Inflammatory macrophage treated with lipopolysaccharide for 1 hour (primary cell): Measurements from ENCODE around the gene TMEM94.

Source experiments
- DNase-seq, 2 donors: peaks; one replicate each; pipeline ENCODE4 v3.0.0-alpha.2; 2020 to 2022

Gene TMEM94

DNA sequence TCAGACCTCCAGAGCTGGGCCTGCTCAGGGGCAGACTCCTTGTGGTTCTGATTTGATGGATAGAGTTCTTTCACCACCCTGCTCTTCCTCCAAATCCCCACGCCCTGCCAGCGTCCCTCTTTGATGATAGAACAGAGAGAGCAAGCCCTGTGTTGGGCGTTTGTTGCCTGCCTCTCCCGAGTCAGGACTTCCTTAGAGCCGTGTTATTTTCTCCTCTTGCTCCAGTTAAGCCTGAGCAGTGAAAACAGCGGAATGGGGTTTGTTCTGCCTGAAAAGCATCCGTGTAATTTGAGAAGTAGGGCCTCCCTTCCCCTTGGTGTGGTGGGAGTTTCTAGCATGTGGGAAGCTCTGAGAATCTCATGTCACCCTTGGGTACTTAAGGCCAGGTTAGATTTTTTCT is 22.1 kb downstream of the TMEM94 start:
- no peak for DNase-seq

- no peak for DNase-seq
Measured at GRCh38 chr17:75480281-75480680, 23.8 kb downstream of the TMEM94 start.

- no peak for DNase-seq
Measured at GRCh38 chr17:75481194-75482068, 25.0 kb downstream of the TMEM94 start.

- no peak for DNase-seq
Measured at GRCh38 chr17:75482098-75482942, 25.9 kb downstream of the TMEM94 start.

GRCh38 chr17:75485688-75486087 is 29.3 kb downstream of the TMEM94 start:
- no peak for DNase-seq

DNA sequence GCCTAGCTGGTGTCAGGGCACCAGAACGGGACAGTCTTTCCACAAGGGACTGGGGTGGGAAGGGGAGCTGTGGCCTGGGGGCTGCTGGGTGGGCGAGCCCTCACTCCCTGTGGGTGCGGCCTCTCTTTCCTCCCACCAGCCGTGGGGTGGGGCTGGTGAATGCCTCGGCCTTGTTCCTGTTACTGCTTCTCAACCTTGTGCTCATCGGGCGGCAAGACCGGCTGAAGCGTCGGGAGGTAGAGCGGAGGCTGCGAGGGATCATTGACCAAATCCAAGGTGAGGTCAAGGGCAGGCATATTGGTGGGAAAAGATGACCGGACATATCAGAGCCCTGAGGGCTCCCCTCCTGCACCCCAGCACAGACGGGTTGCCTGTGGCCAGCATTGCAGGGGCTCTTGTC is 29.7 kb downstream of the TMEM94 start:
- no peak for DNase-seq

DNA sequence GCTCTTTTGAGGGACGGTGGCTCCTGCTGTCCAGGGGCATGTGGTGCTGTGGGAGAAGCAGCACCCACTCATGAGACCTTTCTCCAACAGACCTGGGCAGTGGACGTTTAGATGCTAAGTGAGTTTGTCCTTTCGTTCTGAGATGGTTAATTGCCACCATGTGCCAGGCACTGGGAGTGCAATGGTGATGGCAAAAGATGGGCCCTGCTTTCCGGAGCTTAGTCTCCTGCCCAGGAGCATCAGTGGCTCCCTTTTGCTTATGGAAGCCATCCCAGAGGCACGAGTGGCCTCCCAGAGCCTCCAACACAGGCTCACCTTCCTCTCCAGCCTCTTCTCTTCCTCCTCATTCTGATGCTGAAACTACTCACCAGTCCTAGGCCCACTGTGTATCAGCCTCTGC is 30.5 kb downstream of the TMEM94 start:
- no peak for DNase-seq

GRCh38 chr17:75487351-75488070 is 31.1 kb downstream of the TMEM94 start:
- DNase-seq: peak; percentile 59

DNA sequence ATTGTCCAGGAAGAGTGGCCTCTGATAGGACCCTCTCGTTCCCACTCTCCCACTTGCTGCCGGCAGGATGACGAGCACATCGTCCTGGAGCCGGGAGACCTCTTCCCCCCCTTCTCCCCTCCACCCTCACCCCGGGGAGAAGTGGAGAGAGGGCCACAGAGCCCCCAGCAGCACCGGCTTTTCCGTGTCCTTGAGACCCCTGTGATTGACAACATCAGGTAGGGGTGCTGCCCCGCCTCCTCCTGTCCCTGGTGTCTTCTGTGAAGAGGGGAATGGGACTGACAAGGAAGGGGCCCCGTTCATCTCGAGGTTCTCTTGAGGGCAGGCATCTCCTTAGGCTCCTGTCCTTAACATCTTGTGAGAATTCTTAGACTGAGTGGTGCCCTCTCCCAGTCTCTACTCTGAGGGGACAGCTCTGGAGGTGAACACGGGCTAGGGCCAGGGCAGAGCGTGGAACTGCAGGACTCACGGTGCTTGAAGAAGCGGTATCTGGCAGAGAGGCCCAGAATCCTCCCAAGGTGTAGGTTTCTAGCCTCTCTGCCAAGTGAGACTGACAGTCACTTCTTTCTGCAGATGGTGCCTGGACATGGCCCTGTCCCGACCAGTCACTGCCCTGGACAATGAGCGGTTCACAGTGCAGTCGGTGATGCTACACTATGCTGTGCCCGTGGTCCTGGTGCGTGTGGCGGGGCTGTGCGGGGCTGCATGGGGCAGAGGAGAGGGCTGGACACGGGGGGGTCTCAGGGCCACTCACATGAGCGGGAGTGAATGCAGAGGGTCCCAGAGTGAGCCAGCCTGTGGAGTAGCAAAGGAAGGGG is 32.5 kb downstream of the TMEM94 start:
- no peak for DNase-seq

DNA sequence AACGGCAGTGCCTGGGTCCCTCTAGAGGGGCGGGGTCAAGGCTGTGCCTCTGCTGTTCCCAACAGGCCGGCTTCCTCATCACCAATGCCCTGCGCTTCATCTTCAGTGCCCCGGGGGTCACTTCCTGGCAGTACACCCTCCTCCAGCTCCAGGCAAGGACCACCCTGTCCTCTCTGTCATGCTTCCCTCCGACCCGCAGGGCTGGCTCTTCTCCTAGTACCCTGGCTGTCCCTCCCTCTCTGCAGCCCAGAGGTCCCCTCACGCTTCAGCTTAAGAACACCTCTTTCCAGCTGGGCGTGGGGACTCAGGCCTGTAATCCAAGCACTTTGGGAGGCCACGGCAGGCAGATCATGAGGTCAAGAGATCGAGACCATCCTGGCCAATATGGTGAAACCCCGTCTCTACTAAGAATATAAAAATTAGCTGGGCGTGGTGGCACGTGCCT is 33.1 kb downstream of the TMEM94 start:
- no peak for DNase-seq

DNA sequence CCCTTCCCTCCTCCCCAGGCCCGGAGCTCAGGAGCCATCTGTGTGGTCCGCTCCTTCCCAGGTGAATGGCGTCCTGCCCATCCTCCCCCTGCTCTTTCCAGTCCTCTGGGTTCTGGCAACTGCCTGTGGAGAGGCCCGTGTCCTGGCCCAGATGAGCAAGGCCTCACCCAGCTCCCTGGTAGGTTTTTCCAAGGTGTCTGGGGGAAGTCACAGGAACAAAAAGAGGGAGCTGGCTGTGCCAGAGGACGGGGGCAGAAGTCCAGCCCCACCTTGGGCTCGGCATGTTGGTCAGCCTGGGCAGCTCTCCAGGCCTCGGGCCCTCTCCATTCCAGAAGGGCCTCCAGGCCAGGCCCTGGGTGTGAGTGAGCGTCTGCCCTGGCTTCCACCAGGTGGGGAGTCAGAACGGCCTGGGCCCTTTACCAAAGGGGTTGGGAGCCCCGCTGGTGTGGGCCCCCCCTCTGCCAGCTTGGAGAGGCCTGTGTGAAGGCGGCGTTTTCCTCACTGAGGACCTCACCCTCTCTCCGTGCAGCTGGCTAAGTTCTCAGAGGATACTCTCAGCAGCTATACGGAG is 33.8 kb downstream of the TMEM94 start:
- DNase-seq: no peak

GRCh38 chr17:75490953-75491649 is 34.7 kb downstream of the TMEM94 start:
- no peak for DNase-seq

DNA sequence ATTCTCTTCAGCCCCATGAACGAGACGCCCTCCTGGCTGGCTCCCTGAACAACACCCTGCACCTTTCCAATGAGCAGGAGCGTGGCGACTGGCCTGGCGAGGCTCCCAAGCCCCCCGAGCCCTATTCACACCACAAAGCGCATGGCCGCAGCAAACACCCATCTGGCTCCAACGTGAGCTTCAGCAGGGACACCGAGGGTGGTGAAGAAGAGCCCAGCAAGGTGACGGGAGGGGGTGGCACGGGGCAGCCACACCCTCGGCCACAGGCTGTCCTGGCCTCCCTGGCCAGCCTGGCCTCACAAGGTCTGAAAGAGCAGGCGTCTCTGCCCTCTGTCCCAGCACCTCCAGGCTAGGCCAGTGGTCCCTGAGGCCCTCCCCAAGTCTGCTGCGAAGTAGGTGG is 35.2 kb downstream of the TMEM94 start:
- DNase-seq: no peak

DNA sequence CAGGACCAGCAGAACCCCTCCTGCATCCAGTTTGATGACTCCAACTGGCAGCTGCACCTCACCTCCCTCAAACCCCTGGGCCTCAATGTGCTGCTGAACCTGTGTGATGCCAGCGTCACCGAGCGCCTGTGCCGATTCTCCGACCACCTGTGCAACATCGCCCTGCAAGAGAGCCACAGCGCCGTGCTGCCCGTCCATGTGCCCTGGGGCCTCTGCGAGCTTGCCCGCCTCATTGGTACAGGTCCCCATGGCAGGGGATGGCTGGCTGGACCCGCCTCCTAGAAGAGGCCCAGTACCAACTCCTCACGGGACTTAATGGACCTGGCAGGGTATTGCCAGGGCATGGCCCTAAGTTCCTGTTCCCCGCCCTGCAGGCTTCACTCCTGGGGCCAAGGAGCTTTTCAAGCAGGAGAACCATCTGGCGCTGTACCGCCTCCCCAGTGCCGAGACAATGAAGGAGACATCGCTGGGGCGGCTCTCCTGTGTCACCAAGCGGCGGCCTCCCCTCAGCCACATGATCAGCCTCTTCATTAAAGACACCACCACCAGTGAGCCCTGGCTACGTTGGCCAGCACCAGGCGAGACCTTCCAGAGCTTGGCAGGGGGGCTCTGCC is 36.2 kb downstream of the TMEM94 start:
- DNase-seq: no peak

GRCh38 chr17:75493476-75494129 is 37.2 kb downstream of the TMEM94 start:
- no peak for DNase-seq

DNA sequence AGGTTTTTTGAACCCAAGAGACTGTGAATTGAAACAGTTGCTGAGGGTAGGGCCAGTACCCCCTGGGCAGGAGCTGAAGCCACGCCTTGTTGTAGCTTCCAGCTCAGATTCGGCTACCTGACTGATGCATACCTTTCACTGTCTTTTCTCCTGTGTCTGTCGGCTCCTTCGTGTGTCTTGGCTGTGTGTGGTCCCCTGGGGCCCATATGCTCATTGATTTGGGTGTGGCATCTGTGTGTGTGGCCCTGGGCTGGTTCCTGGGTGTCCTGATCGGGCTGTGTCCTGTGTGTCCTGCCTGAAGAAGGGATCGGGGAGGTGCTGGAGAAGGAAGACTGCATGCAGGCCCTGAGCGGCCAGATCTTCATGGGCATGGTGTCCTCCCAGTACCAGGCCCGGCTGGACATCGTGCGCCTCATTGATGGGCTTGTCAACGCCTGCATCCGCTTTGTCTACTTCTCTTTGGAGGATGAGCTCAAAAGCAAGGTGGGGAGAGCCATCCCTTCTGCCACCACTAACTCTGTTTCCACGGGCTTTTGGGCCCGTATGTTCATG is 38.0 kb downstream of the TMEM94 start:
- DNase-seq: no peak

- DNase-seq: no peak
Measured at GRCh38 chr17:75496005-75496404, 39.6 kb downstream of the TMEM94 start.

DNA sequence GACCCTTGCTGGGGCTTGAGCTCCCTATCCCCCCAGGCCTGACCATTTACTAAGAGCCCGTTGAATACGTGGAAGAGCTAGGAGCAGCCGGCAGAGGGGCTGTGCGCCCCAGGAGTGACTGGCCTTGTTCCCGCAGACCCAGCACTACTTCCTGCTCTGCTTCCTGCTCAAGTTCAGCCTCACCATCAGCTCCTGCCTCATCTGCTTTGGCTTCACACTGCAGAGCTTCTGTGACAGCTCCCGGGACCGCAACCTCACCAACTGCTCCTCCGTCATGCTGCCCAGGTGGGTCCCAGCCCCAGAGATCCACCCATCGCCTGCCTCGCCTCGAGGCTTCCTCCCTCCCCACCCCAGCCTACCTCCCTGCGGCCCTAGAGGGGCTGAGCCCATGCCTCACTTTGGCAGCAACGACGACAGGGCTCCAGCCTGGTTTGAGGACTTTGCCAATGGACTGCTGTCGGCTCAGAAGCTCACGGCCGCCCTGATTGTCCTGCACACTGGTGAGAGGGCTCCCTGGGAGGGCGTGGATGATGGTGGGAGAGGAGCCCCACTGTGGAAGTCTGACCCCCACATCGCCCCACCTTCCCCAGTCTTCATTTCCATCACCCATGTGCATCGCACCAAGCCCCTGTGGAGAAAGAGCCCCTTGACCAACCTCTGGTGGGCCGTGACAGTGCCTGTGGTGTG is 41.7 kb downstream of the TMEM94 start:
- no peak for DNase-seq

DNA sequence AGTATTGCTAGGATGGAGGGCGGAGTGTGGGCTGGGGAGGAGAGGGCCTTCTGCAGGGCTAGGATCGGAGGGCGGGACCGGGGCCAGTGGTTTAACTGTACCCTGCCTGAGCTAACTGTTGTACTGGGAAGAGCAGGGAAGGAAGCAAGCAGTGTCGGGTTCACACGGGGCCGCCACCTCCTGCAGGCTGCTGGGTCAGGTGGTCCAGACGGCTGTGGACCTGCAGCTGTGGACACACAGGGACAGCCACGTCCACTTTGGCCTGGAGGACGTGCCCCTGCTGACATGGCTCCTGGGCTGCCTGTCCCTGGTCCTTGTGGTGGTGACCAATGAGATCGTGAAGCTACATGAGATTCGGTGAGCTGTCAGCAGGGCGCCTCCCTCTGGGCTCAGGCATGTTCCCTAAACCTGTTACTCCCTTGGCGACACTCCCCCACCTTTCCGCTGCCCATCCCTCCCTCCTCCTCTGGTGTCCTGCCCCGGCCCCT is 42.3 kb downstream of the TMEM94 start:
- no peak for DNase-seq
